ENCODE data around the gene BHLHE23. TPM values are rescaled to one million over a fixed set of nuclear protein-coding genes. Genes with fewer than 3 reads are reported as not detected.

The BHLHE23 gene
- total RNA-seq, 2 donors from 2014 or later, result not detected

DNA sequence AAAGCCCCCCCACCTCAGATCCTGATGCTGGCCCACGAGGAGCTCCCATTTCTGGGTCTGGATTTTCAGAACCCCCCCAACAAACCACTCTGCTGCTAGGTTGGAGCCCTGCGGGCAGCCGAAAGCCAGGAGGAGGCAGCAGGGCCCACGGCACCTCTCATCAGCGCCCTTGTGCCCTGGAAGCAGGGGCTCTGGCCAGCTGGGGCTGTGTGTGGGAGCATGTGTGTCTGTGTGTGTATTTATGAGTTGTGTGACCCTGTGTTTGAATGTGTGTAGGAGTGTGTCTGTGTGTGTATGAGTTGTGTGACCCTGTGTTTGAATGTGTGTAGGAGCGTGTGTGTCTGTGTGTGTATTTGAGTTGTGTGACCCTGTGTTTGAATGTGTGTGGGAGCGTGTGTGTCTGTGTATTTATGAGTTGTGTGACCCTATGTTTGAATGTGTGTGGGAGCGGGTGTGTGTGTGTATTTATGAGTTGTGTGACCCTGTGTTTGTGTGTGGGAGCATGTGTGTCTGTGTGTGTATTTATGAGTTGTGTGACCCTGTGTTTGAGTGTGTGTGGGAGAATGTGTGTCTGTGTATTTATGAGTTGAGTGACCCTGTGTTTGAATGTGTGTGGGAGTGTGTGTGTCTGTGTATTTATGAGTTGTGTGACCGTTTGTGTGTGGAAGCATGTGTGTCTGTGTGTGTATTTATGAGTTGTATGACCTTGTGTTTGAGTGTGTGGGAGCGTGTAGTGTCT is 35.4 kb downstream of the BHLHE23 start:
- H3K36me3 ChIP-seq (replicated peaks in 1 of 2; ENCODE audit: insufficient read depth in 1 of 2, low read depth in 2 of 2), result no peaks in the 10 kb centered on the region
- no peak for DNase-seq
- ATAC-seq, result no peak
- no peak overlapping the region for H3K27ac ChIP-seq
- H3K4me3 ChIP-seq, result no peak overlapping the region
- intact Hi-C loops (cut with DNase I), result no loop called here
- H3K4me1 ChIP-seq, result peaks cover 9% of the 10 kb centered on the region
- TF ChIP-seq, protein P1, sequence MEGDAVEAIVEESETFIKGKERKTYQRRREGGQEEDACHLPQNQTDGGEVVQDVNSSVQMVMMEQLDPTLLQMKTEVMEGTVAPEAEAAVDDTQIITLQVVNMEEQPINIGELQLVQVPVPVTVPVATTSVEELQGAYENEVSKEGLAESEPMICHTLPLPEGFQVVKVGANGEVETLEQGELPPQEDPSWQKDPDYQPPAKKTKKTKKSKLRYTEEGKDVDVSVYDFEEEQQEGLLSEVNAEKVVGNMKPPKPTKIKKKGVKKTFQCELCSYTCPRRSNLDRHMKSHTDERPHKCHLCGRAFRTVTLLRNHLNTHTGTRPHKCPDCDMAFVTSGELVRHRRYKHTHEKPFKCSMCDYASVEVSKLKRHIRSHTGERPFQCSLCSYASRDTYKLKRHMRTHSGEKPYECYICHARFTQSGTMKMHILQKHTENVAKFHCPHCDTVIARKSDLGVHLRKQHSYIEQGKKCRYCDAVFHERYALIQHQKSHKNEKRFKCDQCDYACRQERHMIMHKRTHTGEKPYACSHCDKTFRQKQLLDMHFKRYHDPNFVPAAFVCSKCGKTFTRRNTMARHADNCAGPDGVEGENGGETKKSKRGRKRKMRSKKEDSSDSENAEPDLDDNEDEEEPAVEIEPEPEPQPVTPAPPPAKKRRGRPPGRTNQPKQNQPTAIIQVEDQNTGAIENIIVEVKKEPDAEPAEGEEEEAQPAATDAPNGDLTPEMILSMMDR (IDR thresholded peaks at IDR 0.05), result no peak
- TF ChIP-seq POLR2A (IDR thresholded peaks at IDR 0.05), result no peak
- no peaks in the 10 kb centered on the region for H3K9me3 ChIP-seq
- peaks cover 0 to 16% of the 10 kb centered on the region in 2 donors for H3K27me3 ChIP-seq
- 53 to 62% methylated on average over 5 to 8 of the region's 10 CpGs for WGBS, 2 donors

DNA sequence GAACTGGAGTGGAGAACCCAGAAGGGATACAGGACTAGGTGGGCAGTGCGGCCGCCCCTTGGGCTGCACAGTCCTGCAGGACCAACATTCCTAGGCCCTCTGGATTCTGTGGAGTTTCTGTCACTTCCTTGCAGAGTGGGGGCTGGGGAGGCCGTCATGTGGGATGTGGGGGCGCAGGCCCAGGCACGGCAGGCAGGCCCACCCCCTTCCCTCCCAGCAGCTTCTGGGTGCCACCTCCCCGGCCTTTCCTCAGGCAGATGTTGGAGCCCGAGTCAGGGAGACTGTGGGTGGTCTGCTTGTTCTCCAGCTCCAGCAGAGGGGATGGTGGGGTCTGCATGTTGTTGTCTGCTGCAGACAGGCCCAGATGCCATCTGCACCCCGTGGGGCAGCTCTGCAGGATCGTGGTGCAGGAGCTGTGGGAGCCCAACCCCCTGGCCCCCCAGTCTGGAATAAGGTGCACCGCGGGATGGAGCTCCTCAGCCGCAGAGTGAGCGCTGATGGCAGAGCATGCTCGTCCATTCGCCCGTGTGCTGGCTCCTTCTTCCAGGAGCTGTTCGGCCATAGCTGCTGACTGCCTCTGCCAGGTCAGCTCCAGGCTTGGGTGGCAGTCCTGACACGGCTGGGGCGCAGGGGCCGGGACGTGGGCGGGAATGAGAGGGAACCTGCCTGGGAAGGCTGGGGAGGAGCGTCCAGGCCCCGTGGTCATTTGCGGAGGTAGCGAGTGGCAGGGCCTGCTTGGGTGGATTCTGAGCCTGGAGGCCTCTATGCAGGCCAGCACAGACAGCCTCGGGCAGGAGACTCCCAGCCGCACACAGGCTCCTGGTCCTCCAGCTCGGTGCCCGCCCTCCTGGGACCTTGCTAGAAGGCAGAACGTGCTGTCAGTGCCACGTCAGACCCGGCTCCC is 36.2 kb downstream of the BHLHE23 start:
- WGBS, 2 donors, result 47 to 50% methylated on average over 7 to 32 of the region's 33 CpGs
- Histone ChIP-seq H3K36me3 (replicated peaks in 1 of 2; ENCODE audit: insufficient read depth in 1 of 2, low read depth in 2 of 2) (no peaks in the 10 kb centered on the region), H3K4me3 (no peak overlapping the region), H3K27ac (no peak overlapping the region), H3K4me1 (peaks cover 9% of the 10 kb centered on the region), H3K27me3 (peaks cover 0 to 16% of the 10 kb centered on the region in 2 donors), H3K9me3 (no peaks in the 10 kb centered on the region)
- ATAC-seq (no peak), DNase-seq (no peak)
- intact Hi-C loops (cut with DNase I), result no loop called here
- TF ChIP-seq, protein P1 (IDR thresholded peaks at IDR 0.05), result no peak
- TF ChIP-seq POLR2A (IDR thresholded peaks at IDR 0.05), result no peak

DNA sequence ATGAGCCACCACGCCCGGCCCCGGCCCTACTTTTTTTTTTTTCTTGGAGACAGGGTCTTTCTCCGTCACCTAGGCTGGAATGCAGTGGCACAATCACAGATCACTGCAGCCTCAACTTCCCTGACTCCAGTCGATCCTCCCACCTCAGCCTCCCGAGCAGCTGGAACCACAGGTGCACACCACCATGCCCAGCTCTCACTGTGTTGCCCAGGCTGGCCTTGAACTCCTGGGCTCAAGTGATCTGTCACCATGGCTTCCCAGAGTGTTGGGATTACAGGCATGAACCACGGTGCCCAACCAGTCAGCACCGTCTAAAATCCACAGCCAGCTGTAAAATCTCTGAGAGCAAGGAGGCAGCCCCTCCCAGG is 36.8 kb downstream of the BHLHE23 start:
- no peaks in the 10 kb centered on the region for H3K36me3 ChIP-seq (replicated peaks in 1 of 2; ENCODE audit: insufficient read depth in 1 of 2, low read depth in 2 of 2)
- ATAC-seq (no peak), DNase-seq (no peak)
- peaks cover 0 to 16% of the 10 kb centered on the region in 2 donors for H3K27me3 ChIP-seq
- intact Hi-C loops (cut with DNase I), result no loop called here
- WGBS, 2 donors, result 51 to 70% methylated on average over 6 to 8 of the region's 8 CpGs
- no peak overlapping the region for H3K4me3 ChIP-seq
- H3K9me3 ChIP-seq, result no peaks in the 10 kb centered on the region
- TF ChIP-seq, protein P1 (IDR thresholded peaks at IDR 0.05), result no peak
- no peak for TF ChIP-seq POLR2A (IDR thresholded peaks at IDR 0.05)
- peaks cover 9% of the 10 kb centered on the region for H3K4me1 ChIP-seq
- no peak overlapping the region for H3K27ac ChIP-seq

DNA sequence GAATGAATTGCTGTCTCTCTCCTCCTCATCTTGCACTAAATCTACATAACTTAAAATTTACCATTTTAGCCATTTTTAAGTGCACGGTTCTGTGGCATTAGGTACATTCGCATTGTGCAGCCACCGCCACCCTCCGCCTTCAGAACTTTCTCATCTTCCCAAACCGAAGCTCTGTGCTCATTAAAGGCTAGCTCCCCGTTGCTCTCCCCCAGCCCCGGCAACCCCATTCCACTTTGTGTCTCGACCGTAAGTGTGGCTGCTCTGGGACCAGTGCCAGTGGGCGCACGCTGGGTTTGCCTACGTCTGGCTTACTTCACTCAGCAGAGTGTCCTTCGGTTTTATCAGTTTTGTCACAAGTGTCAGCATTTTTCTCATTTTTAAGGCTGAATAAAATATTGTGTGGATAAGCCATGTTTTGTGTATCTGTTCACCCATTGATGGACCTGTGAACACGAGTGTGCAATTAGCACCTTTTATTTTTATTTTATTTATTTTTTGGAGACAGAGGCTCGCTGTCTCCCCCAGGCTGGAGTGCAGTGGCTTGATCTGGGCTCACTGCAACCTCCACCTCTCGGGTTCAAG is 37.5 kb downstream of the BHLHE23 start:
- intact Hi-C loops (cut with DNase I), result no loop called here
- ATAC-seq, result no peak

More for the DNA sequence above, 37.5 kb downstream of the BHLHE23 start:
- H3K36me3 ChIP-seq (replicated peaks in 1 of 2; ENCODE audit: insufficient read depth in 1 of 2, low read depth in 2 of 2), result no peaks in the 10 kb centered on the region
- H3K9me3 ChIP-seq, result no peaks in the 10 kb centered on the region
- TF ChIP-seq, protein P1 (IDR thresholded peaks at IDR 0.05), result no peak
- TF ChIP-seq POLR2A (IDR thresholded peaks at IDR 0.05), result no peak
- no peak overlapping the region for H3K4me3 ChIP-seq
- 38 to 42% methylated on average over 16 of the region's 16 CpGs for WGBS, 2 donors
- no peak for DNase-seq
- H3K27ac ChIP-seq, result no peak overlapping the region
- peaks cover 0 to 15% of the 10 kb centered on the region in 2 donors for H3K27me3 ChIP-seq
- H3K4me1 ChIP-seq, result peaks cover 9% of the 10 kb centered on the region

All from body of pancreas (tissue), 4 donors.